H1 (cell line): ENCODE data around the gene RAP1GDS1.

ENCODE experiments used
- EP300 ChIP-seq, 2 experiments: IDR thresholded peaks; 1 replicate in 1 of 2; 2 replicates in 1 of 2; pipeline ENCODE4 v1.6.1; 2011 to 2012; ENCODE audit warnings: low read depth in 2 of 2, low read length in 2 of 2, mild to moderate bottlenecking in 2 of 2, borderline replicate concordance in 1 of 2, inconsistent platforms in 1 of 2, moderate library complexity in 1 of 2
- EZH2 ChIP-seq: fragments of 200-600 bp; sonication (generic); IDR thresholded peaks from 2 replicates; pipeline ENCODE4 v1.7.1; 2012; ENCODE audit warnings: low read depth, mild to moderate bottlenecking, moderate library complexity, low read length, inconsistent platforms; ENCODE audit not compliant: severe bottlenecking
- POLR2A ChIP-seq, 2 experiments: IDR thresholded peaks; 1 replicate in 1 of 2; 2 replicates in 1 of 2; pipeline ENCODE4 v1.6.1; 2011; ENCODE audit warnings: low read depth in 2 of 2, low read length in 2 of 2, mild to moderate bottlenecking in 2 of 2; ENCODE audit errors: control extremely low read depth in 1 of 2
- RAD21 ChIP-seq, 2 experiments: IDR thresholded peaks in 1 of 2; conservative IDR thresholded peaks in 1 of 2; 2 replicates each; pipeline ENCODE4 v1.6.1; 2011; ENCODE audit warnings: low read depth in 2 of 2, low read length in 2 of 2, improper control_type of control experiment in 1 of 2, inconsistent platforms in 1 of 2, mild to moderate bottlenecking in 1 of 2, moderate library complexity in 1 of 2
- RNF2 ChIP-seq: fragments of 200-900, 300-1000 bp; sonication (generic); IDR thresholded peaks from 2 replicates; pipeline ENCODE4 v1.7.1; 2016; ENCODE audit warnings: borderline replicate concordance, low read depth, mild to moderate bottlenecking, antibody characterized with exemption, low read length; ENCODE audit not compliant: poor library complexity, severe bottlenecking; ENCODE audit errors: missing control alignments
- RXRA ChIP-seq: IDR thresholded peaks from 2 replicates; pipeline ENCODE4 v1.6.1; 2011; ENCODE audit warnings: low read depth, mild to moderate bottlenecking, low read length, moderate library complexity; ENCODE audit not compliant: insufficient read depth
- SUZ12 ChIP-seq: fragments of 200-600 bp; sonication (generic); IDR thresholded peaks from 2 replicates; pipeline ENCODE4 v1.6.1; 2012; ENCODE audit warnings: mild to moderate bottlenecking, inconsistent platforms, low read length, moderate library complexity, mixed read lengths
- TAF7 ChIP-seq: optimal IDR thresholded peaks from 2 replicates; pipeline ENCODE3; 2011; ENCODE audit warnings: low read depth, mild to moderate bottlenecking, inconsistent platforms, low read length, moderate library complexity, borderline replicate concordance
- TEAD4 ChIP-seq: IDR thresholded peaks from 2 replicates; pipeline ENCODE4 v1.6.1; 2012; ENCODE audit warnings: low read depth, low read length, inconsistent platforms, mixed read lengths
- TF ChIP-seq, protein P1 (sequence below): IDR thresholded peaks from 2 replicates; pipeline ENCODE4 v1.6.1; 2012; ENCODE audit warnings: inconsistent platforms
- TF ChIP-seq, protein P2 (sequence below), 3 experiments: IDR thresholded peaks; 1 replicate in 2 of 3; 2 replicates in 1 of 3; pipeline versions ENCODE4 v1.5.1 to v1.6.1; 2011; ENCODE audit warnings: low read length in 3 of 3, mild to moderate bottlenecking in 3 of 3, inconsistent platforms in 2 of 3, low read depth in 1 of 3, moderate library complexity in 1 of 3; ENCODE audit not compliant: insufficient read depth in 1 of 3; ENCODE audit errors: control extremely low read depth in 1 of 3
- TF ChIP-seq, protein P3 (sequence below): IDR thresholded peaks from 2 replicates; pipeline ENCODE4 v1.6.1; 2011; ENCODE audit warnings: low read length, improper control_type of control experiment

DNA sequence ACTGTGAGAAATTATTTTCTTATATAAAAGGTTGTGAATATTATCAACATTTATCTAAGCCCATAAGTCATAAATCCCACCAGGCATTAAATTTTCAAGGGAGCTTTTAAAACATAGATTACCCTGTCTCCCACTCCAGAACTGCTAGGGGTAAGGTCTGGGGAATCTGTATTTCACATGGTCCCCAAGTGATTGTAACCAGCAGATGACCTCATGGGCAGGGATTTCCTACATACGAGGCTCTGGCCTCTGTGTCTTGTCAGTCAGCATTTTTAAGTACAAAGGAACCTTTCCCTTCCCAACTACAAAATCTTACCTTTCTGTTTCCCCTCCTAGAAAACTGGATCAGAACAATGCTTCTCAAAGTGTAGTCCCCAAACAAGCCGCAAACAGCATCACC is 208.6 kb downstream of the RAP1GDS1 start:
- TF ChIP-seq, protein P1, sequence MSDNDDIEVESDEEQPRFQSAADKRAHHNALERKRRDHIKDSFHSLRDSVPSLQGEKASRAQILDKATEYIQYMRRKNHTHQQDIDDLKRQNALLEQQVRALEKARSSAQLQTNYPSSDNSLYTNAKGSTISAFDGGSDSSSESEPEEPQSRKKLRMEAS = no peak
- TF ChIP-seq RXRA = no peak
- TF ChIP-seq, protein P2, sequence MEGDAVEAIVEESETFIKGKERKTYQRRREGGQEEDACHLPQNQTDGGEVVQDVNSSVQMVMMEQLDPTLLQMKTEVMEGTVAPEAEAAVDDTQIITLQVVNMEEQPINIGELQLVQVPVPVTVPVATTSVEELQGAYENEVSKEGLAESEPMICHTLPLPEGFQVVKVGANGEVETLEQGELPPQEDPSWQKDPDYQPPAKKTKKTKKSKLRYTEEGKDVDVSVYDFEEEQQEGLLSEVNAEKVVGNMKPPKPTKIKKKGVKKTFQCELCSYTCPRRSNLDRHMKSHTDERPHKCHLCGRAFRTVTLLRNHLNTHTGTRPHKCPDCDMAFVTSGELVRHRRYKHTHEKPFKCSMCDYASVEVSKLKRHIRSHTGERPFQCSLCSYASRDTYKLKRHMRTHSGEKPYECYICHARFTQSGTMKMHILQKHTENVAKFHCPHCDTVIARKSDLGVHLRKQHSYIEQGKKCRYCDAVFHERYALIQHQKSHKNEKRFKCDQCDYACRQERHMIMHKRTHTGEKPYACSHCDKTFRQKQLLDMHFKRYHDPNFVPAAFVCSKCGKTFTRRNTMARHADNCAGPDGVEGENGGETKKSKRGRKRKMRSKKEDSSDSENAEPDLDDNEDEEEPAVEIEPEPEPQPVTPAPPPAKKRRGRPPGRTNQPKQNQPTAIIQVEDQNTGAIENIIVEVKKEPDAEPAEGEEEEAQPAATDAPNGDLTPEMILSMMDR (IDR thresholded peaks at IDR 0.05; ENCODE audit: control extremely low read depth in 1 of 3, insufficient read depth in 1 of 3, low read depth in 1 of 3, low read length in 3 of 3) = no peak
- no peak for TF ChIP-seq POLR2A (IDR thresholded peaks at IDR 0.05; ENCODE audit: control extremely low read depth in 1 of 2, low read depth in 2 of 2, low read length in 2 of 2)
- TF ChIP-seq RAD21 (IDR thresholded peaks at IDR 0.05 in 1 of 2, conservative IDR thresholded peaks at IDR 0.05 in 1 of 2; ENCODE audit: low read depth in 2 of 2, low read length in 2 of 2) = no peak
- TF ChIP-seq EP300 (IDR thresholded peaks at IDR 0.05; ENCODE audit: borderline replicate concordance in 1 of 2, low read depth in 2 of 2, low read length in 2 of 2) = no peak
- TF ChIP-seq TEAD4 = no peak
- no peak for TF ChIP-seq SUZ12
- TF ChIP-seq, protein P3, sequence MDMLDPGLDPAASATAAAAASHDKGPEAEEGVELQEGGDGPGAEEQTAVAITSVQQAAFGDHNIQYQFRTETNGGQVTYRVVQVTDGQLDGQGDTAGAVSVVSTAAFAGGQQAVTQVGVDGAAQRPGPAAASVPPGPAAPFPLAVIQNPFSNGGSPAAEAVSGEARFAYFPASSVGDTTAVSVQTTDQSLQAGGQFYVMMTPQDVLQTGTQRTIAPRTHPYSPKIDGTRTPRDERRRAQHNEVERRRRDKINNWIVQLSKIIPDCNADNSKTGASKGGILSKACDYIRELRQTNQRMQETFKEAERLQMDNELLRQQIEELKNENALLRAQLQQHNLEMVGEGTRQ = no peak
- TF ChIP-seq EZH2 = no peak
- TF ChIP-seq TAF7 = no peak
- TF ChIP-seq RNF2 = no peak
